Measurements from ENCODE around the gene SDSL. TPM values are rescaled to one million over a fixed set of nuclear protein-coding genes. Genes with fewer than 3 reads are reported as not detected.

The SDSL gene
- total and polyA plus RNA-seq, 2 experiments from 2014 or later: not detected

DNA sequence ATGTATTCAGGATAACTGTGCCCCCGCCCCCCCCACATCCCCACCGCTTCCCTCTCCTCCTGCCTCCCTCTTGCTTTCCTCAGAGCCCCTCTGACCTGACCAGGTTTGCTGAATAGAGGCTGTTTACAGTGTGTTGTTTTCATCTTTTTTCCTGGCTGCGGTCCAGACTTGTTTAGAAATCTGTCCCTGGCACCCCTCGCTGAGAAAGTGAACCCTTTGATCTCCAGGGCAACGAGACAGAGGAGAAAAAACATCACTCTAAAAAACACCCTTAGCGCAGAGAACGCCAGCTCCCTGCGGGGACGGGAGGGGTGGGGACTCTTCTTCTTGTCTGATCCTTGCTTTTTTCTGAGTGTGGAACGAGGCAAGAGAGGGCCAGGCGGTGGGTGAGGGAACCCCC is 41.0 kb upstream of the SDSL start:
- TF ChIP-seq EZH2 (IDR thresholded peaks at IDR 0.05; ENCODE audit: low read depth, unreplicated experiment) (no peak), POLR2AphosphoS5 (IDR thresholded peaks at IDR 0.05; ENCODE audit: low read depth) (no peak), JUNB (IDR thresholded peaks at IDR 0.05; ENCODE audit: unreplicated experiment) (no peak), NANOG (IDR thresholded peaks at IDR 0.05; ENCODE audit: borderline replicate concordance) (no peak), ETS1 (IDR thresholded peaks at IDR 0.05) (no peak), EZH2phosphoT487 (IDR thresholded peaks at IDR 0.05; ENCODE audit: unreplicated experiment) (no peak), ZNF462 (CRISPR knock-in tag; IDR thresholded peaks at IDR 0.05) (no peak), CREB1 (CRISPR knock-in tag; IDR thresholded peaks at IDR 0.05; ENCODE audit: low read depth) (no peak), ZNF331 (CRISPR knock-in tag; IDR thresholded peaks at IDR 0.05; ENCODE audit: low read depth) (no peak), ZNF114 (CRISPR knock-in tag; IDR thresholded peaks at IDR 0.05) (no peak), STAT1 (IDR thresholded peaks at IDR 0.05; ENCODE audit: unreplicated experiment) (no peak)
- TF ChIP-seq, protein P1, sequence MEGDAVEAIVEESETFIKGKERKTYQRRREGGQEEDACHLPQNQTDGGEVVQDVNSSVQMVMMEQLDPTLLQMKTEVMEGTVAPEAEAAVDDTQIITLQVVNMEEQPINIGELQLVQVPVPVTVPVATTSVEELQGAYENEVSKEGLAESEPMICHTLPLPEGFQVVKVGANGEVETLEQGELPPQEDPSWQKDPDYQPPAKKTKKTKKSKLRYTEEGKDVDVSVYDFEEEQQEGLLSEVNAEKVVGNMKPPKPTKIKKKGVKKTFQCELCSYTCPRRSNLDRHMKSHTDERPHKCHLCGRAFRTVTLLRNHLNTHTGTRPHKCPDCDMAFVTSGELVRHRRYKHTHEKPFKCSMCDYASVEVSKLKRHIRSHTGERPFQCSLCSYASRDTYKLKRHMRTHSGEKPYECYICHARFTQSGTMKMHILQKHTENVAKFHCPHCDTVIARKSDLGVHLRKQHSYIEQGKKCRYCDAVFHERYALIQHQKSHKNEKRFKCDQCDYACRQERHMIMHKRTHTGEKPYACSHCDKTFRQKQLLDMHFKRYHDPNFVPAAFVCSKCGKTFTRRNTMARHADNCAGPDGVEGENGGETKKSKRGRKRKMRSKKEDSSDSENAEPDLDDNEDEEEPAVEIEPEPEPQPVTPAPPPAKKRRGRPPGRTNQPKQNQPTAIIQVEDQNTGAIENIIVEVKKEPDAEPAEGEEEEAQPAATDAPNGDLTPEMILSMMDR (conservative IDR thresholded peaks at IDR 0.05; ENCODE audit: low read depth in 2 of 2): no peak
- TF ChIP-seq, protein P2, sequence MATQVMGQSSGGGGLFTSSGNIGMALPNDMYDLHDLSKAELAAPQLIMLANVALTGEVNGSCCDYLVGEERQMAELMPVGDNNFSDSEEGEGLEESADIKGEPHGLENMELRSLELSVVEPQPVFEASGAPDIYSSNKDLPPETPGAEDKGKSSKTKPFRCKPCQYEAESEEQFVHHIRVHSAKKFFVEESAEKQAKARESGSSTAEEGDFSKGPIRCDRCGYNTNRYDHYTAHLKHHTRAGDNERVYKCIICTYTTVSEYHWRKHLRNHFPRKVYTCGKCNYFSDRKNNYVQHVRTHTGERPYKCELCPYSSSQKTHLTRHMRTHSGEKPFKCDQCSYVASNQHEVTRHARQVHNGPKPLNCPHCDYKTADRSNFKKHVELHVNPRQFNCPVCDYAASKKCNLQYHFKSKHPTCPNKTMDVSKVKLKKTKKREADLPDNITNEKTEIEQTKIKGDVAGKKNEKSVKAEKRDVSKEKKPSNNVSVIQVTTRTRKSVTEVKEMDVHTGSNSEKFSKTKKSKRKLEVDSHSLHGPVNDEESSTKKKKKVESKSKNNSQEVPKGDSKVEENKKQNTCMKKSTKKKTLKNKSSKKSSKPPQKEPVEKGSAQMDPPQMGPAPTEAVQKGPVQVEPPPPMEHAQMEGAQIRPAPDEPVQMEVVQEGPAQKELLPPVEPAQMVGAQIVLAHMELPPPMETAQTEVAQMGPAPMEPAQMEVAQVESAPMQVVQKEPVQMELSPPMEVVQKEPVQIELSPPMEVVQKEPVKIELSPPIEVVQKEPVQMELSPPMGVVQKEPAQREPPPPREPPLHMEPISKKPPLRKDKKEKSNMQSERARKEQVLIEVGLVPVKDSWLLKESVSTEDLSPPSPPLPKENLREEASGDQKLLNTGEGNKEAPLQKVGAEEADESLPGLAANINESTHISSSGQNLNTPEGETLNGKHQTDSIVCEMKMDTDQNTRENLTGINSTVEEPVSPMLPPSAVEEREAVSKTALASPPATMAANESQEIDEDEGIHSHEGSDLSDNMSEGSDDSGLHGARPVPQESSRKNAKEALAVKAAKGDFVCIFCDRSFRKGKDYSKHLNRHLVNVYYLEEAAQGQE (IDR thresholded peaks at IDR 0.05; ENCODE audit: unreplicated experiment): no peak
- H3K36me3 Mint-ChIP-seq (ENCODE audit: low read depth): peaks cover 19% of the 10 kb centered on the region
- H3K4me1 ChIP-seq (ENCODE audit: insufficient read depth): no peaks in the 10 kb centered on the region
- no peak overlapping the region for H3K4me2 ChIP-seq
- H3K4me1 Mint-ChIP-seq: no peaks in the 10 kb centered on the region
- no peaks in the 10 kb centered on the region for H4K20me1 ChIP-seq (replicated peaks; ENCODE audit: insufficient read depth)
- H2AFZ ChIP-seq: no peak overlapping the region
- H3K9me3 Mint-ChIP-seq: no peaks in the 10 kb centered on the region
- no peaks in the 10 kb centered on the region for H3K79me2 ChIP-seq (replicated peaks; ENCODE audit: insufficient read depth)
- H3K27ac ChIP-seq (ENCODE audit: low read depth): no peak overlapping the region
- no peak for ATAC-seq
- H3K36me3 ChIP-seq (ENCODE audit: insufficient read depth): no peaks in the 10 kb centered on the region
- H3K9me2 ChIP-seq (ENCODE audit: insufficient read depth): no peaks in the 10 kb centered on the region
- no peak for DNase-seq (ENCODE audit: low spot score)
- no peak overlapping the region for H3K27ac Mint-ChIP-seq
- no peaks in the 10 kb centered on the region for H3K27me3 ChIP-seq (ENCODE audit: insufficient read depth)
- no peak overlapping the region for H3K4me3 Mint-ChIP-seq
- no peak overlapping the region for H3K4me3 ChIP-seq
- H3F3A ChIP-seq (replicated peaks; ENCODE audit: low read depth): no peaks in the 10 kb centered on the region
- H3K27me3 Mint-ChIP-seq (ENCODE audit: insufficient read depth, low read depth, poor library complexity): peaks cover 4% of the 10 kb centered on the region

Data from GM23338 (cell line).